ENCODE data around the gene UST.

DNA sequence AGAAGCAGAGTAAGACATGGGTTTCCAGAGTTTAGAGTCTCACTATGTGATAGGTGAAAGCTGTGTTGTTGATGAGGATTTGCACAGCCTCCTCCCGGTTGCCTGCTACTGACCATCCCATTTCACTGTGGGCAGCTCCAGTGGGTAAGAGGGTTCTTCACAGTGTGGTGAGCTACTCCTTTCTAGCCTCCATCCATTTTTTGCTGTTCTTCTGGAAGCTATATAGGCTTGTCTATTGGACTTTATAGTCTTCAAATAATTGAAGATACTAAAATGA is 13.4 kb downstream of the UST start:
- TF ChIP-seq, protein P1, sequence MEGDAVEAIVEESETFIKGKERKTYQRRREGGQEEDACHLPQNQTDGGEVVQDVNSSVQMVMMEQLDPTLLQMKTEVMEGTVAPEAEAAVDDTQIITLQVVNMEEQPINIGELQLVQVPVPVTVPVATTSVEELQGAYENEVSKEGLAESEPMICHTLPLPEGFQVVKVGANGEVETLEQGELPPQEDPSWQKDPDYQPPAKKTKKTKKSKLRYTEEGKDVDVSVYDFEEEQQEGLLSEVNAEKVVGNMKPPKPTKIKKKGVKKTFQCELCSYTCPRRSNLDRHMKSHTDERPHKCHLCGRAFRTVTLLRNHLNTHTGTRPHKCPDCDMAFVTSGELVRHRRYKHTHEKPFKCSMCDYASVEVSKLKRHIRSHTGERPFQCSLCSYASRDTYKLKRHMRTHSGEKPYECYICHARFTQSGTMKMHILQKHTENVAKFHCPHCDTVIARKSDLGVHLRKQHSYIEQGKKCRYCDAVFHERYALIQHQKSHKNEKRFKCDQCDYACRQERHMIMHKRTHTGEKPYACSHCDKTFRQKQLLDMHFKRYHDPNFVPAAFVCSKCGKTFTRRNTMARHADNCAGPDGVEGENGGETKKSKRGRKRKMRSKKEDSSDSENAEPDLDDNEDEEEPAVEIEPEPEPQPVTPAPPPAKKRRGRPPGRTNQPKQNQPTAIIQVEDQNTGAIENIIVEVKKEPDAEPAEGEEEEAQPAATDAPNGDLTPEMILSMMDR (IDR thresholded peaks at IDR 0.05; ENCODE audit: poor library complexity) = no peak
- TF ChIP-seq EZH2phosphoT487 (IDR thresholded peaks at IDR 0.05; ENCODE audit: low read depth, severe bottlenecking, unreplicated experiment) (no peak), EZH2 (IDR thresholded peaks at IDR 0.05; ENCODE audit: borderline replicate concordance) (no peak)
